Skin of body (tissue), 2 donors: ENCODE data around the gene TEP1. TPM values are rescaled to one million over a fixed set of nuclear protein-coding genes. Genes with fewer than 3 reads are reported as not detected.
"Not testable (repeated sequence)": the region's sequence is repeated elsewhere in the genome, so short reads cannot be mapped to it uniquely, and the experiment has no call there.

Source experiments
- DNase-seq: peaks from one replicate; lab custom pipeline; 2025; lab: John Stamatoyannopoulos, UW
- total RNA-seq: library from RNA; depleted of rRNA; stranded (reverse); fragments of >200 nt; gene quantifications from one replicate; pipeline ENCODE4 v1.2.3, GENCODE V29; 2014

TEP1 gene
- 14.7 TPM for total RNA-seq

GRCh38 chr14:20412876-20413743 lies at the start of gene TEP1:
Gene TEP1, minus strand, starts transcription at chr14:20413501. Its CDS starts 5,062 bp downstream, at chr14:20408439.
- DNase-seq, result peak; percentile 84

GRCh38 chr14:20461225-20462141 lies 48.2 kb upstream of the TEP1 start, which contains the start of gene PIP4P1:
Gene PIP4P1, minus strand, starts transcription at chr14:20461434. Its CDS starts 109 bp downstream, at chr14:20461325.
- DNase-seq, result peak; percentile 100

GRCh38 chr14:20460458-20461224 lies 47.3 kb upstream of the TEP1 start:
- DNase-seq, result no peak

- DNase-seq, result no peak
Observed at GRCh38 chr14:20458031-20458789, 44.9 kb upstream of the TEP1 start.

- no peak for DNase-seq
Observed at GRCh38 chr14:20456971-20457370, 43.7 kb upstream of the TEP1 start.

- peak; percentile 93 for DNase-seq
Observed at GRCh38 chr14:20455355-20456300, 42.3 kb upstream of the TEP1 start.

- peak; percentile 99 for DNase-seq
Observed at GRCh38 chr14:20454516-20455354, 41.4 kb upstream of the TEP1 start, which contains the start of the genes APEX1 and OSGEP. Gene APEX1, plus strand, starts transcription at chr14:20455226. Its CDS starts 420 bp downstream, at chr14:20455646. Gene OSGEP, minus strand, starts transcription at chr14:20454812. Its CDS starts 129 bp downstream, at chr14:20454683.

- not testable (repeated sequence) for DNase-seq
Observed at GRCh38 chr14:20452831-20453230, 39.5 kb upstream of the TEP1 start.

- DNase-seq, result no peak
Observed at GRCh38 chr14:20446889-20447288, 33.6 kb upstream of the TEP1 start.

GRCh38 chr14:20443650-20444049 lies 30.3 kb upstream of the TEP1 start:
- DNase-seq, result not testable (repeated sequence)

GRCh38 chr14:20441461-20441860 lies 28.2 kb upstream of the TEP1 start:
- DNase-seq, result no peak

GRCh38 chr14:20440882-20441281 lies 27.6 kb upstream of the TEP1 start:
- no peak for DNase-seq

GRCh38 chr14:20440465-20440864 lies 27.2 kb upstream of the TEP1 start:
- no peak for DNase-seq

- DNase-seq, result no peak
Observed at GRCh38 chr14:20438664-20439063, 25.4 kb upstream of the TEP1 start.

GRCh38 chr14:20436363-20436755 lies 23.1 kb upstream of the TEP1 start:
- DNase-seq, result no peak

- no peak for DNase-seq
Observed at GRCh38 chr14:20435582-20436362, 22.5 kb upstream of the TEP1 start, which contains the start of gene KLHL33. Gene KLHL33, minus strand, starts transcription at chr14:20436166. Its CDS starts 355 bp downstream, at chr14:20435811.
